ENCODE measurements around the gene TAC1.
"Not testable (repeated sequence)": the region's sequence is repeated elsewhere in the genome, so short reads cannot be mapped to it uniquely, and the experiment has no call there.

TAC1 gene, protein sequence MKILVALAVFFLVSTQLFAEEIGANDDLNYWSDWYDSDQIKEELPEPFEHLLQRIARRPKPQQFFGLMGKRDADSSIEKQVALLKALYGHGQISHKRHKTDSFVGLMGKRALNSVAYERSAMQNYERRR

DNA sequence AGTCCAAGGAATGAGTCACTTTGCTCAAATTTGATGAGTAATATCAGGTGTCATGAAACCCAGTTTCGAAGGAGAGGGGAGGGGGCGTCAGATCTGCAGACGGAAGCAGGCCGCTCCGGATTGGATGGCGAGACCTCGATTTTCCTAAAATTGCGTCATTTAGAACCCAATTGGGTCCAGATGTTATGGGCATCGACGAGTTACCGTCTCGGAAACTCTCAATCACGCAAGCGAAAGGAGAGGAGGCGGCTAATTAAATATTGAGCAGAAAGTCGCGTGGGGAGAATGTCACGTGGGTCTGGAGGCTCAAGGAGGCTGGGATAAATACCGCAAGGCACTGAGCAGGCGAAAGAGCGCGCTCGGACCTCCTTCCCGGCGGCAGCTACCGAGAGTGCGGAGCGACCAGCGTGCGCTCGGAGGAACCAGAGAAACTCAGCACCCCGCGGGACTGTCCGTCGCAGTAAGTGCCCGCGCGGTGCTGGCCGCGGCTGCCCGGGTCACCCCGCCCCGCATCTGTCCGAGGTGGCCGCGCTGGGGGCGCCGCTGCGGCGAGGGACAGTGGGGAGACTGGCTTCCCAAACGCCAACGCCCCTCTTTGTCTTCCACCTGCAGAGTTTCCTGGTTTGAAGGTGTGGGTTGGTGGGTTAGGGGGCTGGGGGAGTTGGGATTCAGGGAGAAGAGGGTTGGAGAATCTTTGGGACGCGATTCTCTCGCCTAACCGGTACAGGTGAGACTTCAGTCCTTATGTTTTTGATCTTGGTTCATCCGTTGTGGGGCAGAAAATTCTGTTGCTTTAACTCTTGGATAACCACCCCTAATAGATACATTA lies at the start of gene TAC1:
Gene TAC1 (plus strand): TSS at position 351 of the 829 bp plus-strand sequence. CDS start 527 bp downstream, outside the sequence.
- DNase-seq = no peak

DNA sequence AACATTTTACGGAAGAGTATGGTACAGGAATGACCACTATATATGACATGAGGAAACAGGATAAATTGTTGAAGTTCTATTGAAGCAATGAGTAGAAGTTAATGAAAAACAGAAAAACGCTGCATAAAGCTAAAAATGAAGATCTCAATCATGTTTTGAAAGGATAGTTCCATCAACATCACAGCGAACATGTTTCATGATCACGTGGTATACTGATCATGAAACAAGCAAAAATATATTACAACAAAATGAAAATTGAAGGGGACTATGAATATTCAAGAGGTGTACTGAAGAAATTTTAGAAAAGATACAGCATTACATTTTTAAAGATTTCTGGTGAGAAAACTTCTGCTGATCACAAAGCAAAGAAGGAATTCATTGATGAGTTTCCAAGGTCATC lies 45.9 kb upstream of the TAC1 start:
- DNase-seq = no peak

DNA sequence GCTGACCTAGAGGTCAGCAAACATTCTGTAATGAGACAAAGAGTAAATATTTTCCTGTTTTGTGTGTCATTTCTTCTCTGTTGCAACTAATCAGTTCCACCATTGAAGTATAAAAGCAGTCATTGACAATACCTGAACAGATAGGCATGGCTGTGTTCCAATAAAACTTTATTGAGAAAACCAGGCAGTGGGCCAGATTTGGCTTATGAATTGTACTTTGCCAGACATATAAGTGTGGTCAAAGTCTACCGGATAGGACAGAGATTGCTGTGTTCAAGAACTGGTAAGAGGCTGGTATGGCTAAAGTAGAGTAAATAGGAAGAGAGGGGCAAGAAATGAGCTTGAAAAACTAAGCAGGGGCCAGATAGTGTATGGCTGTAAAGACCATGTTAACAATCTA lies 38.3 kb upstream of the TAC1 start:
- DNase-seq = no peak

- no peak for DNase-seq
Observed at GRCh38 chr7:97694355-97694754, 37.5 kb upstream of the TAC1 start.

DNA sequence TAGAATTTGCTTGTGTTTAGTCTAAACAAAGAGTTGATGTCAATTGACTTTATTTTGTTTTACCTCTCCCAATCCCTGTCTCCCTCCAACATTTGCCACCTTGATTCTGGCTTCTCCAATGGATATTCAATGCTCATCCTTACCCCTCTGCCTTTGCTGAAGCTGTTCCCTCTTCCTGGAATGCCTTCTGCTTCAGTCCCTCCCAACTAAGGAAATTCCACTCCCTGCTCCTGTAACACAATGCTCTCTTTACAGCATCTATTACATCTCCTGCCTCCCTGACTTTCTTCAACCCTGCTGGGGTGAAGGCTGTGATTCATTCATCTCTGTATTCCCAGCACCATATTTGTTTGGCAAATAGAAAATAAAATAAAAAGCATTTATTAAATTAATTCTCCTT lies 34.5 kb upstream of the TAC1 start:
- no peak for DNase-seq

- DNase-seq = no peak
Observed at GRCh38 chr7:97722386-97722785, 9.5 kb upstream of the TAC1 start.

DNA sequence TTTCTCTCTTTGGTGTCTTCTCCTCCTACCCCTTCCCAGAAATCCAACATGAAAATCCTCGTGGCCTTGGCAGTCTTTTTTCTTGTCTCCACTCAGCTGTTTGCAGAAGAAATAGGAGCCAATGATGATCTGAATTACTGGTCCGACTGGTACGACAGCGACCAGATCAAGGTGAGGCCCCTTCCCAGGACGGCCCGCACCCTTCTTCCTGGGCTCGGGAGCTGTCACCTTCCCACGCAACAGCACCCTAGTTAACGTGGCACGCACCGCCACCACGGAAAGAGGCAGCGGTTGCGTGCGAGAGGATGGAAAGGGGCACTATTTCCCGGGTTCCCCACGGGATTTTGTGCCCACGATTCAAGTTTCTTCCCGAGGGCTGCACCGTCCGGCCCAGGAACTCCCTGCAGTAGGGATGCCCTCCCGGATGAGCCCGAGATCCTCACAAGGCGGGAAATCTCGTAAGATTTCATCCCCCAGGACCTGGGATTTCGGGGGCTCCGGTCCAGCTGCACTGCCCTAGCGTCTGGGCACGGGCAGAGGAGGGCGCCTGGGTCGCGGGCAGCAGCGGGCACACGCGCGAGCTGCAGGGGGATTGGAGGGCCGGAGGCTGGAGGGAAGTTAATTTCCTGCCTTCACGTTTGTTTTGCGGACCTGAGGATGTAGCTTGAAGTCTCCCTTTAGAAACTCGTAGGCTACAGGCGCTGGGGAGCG lies 834 bp downstream of the TAC1 start:
- no peak for DNase-seq

GRCh38 chr7:97733276-97734161 lies 1.6 kb downstream of the TAC1 start:
- DNase-seq = peak in 2 of 56 donors; percentile 1 to 4

GRCh38 chr7:97734255-97734654 lies 2.4 kb downstream of the TAC1 start:
- no peak for DNase-seq

DNA sequence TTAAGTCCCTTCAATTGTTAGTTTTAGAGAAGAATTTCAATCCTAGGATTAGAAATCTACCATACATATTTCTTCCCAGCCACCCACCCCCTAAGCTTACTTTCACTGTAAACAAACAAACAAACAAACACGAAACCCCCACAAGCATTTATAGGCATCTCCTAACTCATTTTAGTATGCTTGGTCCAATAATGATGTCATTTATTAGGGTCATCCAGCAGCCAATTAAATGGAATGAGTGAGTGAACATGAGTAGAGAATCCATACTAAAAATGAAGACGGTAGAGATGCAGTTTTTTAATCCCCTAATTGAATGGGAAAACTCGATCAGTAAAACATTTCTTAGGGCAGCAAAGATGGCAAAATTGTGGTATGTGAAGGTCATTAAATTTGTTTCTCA lies 3.2 kb downstream of the TAC1 start:
- no peak for DNase-seq

- no peak for DNase-seq
Observed at GRCh38 chr7:97748482-97748881, 16.6 kb downstream of the TAC1 start.

DNA sequence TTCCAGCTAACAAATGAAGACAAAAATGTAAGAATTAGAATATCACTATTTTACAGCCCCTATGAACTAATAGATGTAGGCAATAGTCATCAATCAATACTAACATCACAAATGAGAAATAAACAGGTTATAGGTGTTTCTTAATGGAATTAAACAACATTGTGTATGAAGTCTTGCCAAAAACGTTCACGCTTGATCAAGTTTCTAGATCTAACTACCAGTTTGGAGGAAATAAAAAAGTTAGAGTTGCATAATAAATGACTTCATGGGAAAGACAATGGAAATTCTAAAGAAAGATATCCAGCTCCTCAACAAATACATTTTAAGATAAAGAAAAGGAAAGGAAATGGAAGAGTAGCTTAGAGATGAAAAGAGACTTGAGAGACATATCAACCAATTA lies 19.7 kb downstream of the TAC1 start:
- DNase-seq = no peak

DNA sequence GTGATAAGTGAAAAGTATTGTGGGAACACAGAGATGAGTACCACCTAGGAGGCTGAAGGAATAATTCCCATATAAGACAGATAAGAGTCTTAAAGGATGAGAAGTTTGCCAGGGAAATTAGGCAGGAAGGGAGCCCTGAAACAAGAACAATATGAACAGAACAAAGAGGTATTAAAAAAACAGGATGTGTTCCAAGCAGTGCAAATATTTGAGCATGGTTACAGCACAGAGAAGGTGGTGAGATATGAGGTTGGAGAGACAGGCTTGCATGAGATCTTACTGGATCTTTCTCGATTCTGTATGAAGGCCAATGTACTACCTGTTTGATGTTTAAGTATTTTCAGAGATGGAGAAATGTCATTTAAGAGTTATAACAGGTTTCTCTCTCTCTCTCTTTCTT lies 20.3 kb downstream of the TAC1 start:
- DNase-seq = no peak

GRCh38 chr7:97757824-97758223 lies 25.9 kb downstream of the TAC1 start:
- DNase-seq = no peak

DNA sequence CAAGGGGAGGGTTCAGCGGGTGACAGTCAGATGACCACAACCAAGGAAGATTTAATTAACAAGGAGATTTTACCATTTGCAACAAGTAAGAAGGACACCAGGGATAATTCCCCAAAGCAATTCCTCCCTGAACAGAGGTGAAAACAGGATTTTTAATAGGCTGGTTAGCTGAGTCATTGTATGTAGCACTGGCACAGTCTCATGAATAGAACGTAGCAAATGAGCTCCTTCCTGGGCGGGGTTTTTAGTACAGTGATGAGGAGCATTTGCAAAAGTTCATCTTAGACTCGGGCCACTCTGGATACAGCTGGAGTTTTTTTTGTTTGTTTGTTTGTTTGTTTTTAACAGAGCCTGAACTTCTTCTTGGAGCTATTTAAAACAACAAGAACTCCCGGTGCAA lies 39.0 kb downstream of the TAC1 start:
- no peak for DNase-seq

- no peak for DNase-seq
Observed at GRCh38 chr7:97771576-97771975, 39.7 kb downstream of the TAC1 start.

DNA sequence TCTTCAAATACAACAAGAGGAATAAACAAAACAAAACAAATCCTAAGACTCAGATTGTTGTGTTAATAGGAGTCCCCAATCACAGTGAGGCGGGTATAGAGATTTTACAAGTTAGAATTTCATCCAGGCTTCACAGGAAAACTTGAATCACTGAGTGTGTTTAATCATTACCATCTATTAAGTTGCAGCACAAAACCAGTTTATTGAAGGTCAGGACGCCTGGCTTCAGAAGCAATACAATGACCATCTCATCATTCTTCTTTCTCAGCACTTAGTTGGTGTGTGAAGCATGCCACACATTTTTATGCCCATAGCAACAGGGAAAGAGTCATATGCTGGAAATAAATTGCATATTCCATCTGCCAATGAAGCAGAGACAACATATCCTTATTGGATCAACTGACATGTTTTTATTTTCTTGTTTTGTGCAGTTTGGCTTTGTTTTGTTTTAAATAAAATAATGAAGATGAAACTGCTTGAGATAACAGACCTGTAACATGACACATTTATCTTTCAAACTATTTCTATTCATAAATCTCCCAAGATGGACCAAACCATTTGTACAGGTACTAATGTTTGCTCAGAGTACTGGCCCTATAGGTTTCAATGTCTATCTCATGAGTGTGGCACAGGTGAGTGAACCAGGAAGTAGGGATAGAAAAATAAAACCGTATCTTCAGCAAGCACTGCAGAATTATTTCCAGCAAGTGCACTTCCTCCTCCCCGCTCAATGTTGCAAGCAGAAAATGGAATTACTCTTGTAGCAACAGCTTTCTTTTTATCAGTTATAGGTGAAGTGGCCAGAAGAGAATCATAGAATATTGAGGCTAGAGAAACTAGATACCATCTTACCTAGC lies 40.4 kb downstream of the TAC1 start:
- DNase-seq = no peak

DNA sequence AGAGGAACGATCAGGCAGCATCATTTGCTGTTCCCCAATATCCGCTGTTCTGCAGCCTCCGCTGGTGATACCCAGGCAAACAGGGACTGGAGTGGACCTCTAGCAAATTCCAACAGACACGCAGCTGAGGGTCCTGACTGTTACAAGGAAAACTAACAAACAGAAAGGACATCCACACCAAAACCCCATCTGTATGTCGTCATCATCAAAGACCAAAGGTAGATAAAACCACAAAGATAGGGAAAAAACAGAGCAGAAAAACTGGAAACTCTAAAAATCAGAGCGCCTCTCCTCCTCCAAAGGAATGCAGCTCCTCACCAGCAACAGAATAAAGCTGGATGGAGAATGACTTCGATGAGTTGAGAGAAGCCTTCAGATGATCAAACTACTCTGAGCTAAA lies 54.5 kb downstream of the TAC1 start:
- DNase-seq = not testable (repeated sequence)

Data from amygdala (tissue), 56 donors.